ENCODE data around the gene SLC7A6OS.

GRCh38 chr16:68257906-68258800, 52.6 kb downstream of the SLC7A6OS start:
- TF ChIP-seq CTCF (IDR thresholded peaks at IDR 0.05; ENCODE audit: poor library complexity): no peak
- TF ChIP-seq EZH2 (IDR thresholded peaks at IDR 0.05; ENCODE audit: borderline replicate concordance): no peak
